ENCODE data around the gene MBOAT7. TPM values are rescaled to one million over a fixed set of nuclear protein-coding genes. Genes with fewer than 3 reads are reported as not detected.
"Not testable (repeated sequence)": the region's sequence is repeated elsewhere in the genome, so short reads cannot be mapped to it uniquely, and the experiment has no call there.

Gene MBOAT7, protein sequence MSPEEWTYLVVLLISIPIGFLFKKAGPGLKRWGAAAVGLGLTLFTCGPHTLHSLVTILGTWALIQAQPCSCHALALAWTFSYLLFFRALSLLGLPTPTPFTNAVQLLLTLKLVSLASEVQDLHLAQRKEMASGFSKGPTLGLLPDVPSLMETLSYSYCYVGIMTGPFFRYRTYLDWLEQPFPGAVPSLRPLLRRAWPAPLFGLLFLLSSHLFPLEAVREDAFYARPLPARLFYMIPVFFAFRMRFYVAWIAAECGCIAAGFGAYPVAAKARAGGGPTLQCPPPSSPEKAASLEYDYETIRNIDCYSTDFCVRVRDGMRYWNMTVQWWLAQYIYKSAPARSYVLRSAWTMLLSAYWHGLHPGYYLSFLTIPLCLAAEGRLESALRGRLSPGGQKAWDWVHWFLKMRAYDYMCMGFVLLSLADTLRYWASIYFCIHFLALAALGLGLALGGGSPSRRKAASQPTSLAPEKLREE
- total RNA-seq = 12.7 TPM
- long read RNA-seq, transcript MBOAT7-201 (8 exons, 2,529 nt) = major isoform, 21 of 46 reads
- long read RNA-seq, transcript MBOAT7-212 (2 exons, 3,039 nt) = minor isoform, 6 of 46 reads
- long read RNA-seq, partial matches to known transcripts = 12 of 46 reads
- long read RNA-seq, other reads (novel, unspliced or antisense) = 6 of 46 reads

DNA sequence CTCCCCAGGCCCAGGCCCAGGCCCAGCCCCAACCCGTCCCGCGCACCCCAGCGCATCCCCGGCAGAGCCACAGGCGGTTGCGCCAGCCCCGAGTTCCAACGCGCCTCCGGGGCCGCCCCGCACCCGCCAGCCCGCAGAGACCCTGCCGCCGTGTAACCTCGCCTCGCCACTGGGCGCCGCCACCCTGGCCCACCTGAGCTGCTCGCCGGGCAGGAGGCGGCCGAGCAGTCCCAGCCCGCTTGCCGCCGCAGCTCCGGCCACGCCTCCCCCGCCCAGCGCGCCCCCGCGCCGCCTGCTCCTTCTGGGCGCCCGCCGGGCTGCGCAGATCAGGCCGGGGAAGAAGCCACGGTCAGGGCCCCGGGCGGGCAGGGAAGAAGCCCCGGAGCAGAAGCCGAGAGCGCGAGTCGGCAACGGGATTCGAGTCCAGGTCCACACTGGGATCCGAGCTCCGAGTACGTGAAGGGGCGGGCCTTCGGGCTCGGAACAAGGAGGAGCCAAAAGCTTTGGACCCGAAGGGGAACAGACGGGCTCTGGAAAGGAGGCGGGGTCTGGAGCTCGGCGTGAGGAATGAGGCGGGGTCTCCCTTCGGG, at the start of gene MBOAT7:
TSS of gene MBOAT7 (minus strand) at position 436 of the 590 bp plus-strand sequence. CDS start 1,072 bp downstream, outside the sequence.
- intact Hi-C loops (cut with DNase I) = no loop called here
- peak; percentile 11 for ATAC-seq (ENCODE audit: poor library complexity)

DNA sequence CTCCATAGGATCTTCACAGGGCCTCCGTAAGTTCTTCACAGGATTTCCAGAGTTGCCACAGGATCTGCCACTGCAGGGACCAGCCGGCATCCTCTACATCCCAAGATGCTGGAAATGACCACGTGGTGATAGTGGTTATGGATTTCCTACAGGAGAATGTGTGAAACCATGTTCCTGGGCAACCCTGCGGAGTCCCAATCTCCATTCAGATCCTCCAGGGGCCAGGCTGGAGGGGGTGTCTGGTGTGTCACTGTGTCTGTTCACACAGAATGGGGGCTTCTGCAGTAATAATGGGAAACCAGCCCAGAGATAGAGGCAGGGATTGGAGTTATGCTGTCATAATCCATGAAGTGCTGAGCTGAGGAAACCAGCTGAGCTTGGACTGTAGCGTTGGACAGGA, 44.6 kb upstream of the MBOAT7 start:
- DNase-seq = no peak
- ATAC-seq (ENCODE audit: poor library complexity) = no peak
- intact Hi-C loops (cut with DNase I) = loop anchor here (5.0 kb wide), 1 partner anchor 62 kb away; the partner anchor contains the start of gene TMC4

More for the DNA sequence above, at the start of gene MBOAT7:
- no peak for DNase-seq

DNA sequence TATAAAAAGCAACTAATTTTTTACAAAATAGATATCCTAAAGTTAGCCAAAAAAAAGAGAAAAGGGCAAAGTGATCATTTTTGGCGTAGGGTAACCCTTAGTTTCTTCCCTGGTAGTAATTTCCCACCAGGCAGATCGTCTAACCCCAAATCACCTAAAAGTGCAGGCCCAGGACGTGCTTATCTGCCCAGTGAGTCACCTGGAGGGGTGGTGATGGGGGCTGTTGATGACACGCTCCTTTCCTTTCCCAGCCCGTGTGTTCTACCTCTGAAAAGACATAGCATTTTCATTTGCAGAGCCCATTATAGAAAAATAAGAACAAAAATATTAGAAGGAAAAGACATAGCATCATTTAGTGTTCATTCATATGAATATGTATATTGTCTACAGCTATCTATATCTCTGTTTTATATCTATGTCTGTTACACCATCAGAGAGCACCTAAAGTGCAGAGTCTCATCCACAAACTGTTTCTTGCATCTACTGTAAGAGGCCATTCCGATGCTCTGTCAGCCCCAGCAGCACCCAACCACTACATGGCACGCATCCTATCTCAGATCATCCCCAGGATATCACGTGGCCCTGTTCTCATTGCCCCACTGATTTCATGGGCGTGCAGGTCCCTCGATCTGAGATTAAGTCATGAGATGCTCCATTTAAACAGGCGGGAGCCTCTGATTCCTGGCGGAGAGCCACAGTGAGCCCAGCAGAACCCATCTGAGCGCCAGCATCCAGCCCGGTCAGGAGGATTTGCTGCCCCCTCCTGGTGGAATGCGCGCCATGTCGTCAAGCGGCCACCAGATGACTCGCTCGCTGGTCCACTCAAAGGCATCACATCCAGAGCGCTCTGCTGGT, 41.9 kb upstream of the MBOAT7 start:
- ATAC-seq (ENCODE audit: poor library complexity) (peak; percentile 97), DNase-seq (peak; percentile 91)
- intact Hi-C loops (cut with DNase I) = loop anchor here (5.0 kb wide), 1 partner anchor 59 kb away; the partner anchor contains the start of gene TMC4

DNA sequence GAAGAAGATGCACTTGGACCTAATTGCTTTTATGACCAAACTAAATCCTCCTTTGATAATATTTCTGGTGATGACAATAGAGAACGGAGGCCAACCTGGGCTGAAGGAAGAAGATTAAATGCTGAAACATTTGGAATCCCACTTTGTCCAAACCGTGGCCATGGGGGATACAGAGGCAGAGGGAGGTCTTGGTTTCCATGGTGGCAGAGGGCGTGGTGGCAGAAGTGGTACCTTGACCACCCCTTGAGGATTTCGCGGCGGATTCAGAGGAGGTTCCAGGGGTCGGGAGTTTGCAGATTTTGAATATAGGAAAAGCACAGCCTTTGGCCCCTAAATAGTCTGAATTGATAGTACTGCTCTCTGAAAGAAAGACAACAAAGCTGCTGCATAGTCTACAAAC, 40.7 kb upstream of the MBOAT7 start:
- ATAC-seq (ENCODE audit: poor library complexity) (no peak), DNase-seq (no peak)
- intact Hi-C loops (cut with DNase I) = loop anchor here (5.0 kb wide), 1 partner anchor 58 kb away; the partner anchor contains the start of gene TMC4

DNA sequence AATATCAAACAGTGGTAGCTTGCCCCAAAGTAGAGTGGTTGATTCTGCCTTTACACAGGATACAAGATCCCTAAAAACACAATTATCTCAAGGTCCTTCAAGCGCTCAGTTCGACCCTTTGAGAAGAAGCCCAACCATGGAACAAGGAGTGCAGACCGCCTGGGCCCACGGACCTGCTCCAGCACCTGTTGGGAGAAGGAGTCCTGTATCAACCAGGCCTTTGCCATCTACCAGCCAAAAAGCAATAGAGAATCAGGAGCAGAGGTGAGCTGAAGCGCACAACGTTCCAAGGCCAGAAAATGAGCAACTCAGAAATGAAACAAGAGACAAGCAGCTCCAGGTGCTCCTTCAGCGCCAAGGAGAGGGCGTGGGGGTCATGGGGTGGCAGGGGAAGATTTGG, 39.8 kb upstream of the MBOAT7 start:
- ATAC-seq (ENCODE audit: poor library complexity) (no peak), DNase-seq (no peak)
- intact Hi-C loops (cut with DNase I) = no loop called here

DNA sequence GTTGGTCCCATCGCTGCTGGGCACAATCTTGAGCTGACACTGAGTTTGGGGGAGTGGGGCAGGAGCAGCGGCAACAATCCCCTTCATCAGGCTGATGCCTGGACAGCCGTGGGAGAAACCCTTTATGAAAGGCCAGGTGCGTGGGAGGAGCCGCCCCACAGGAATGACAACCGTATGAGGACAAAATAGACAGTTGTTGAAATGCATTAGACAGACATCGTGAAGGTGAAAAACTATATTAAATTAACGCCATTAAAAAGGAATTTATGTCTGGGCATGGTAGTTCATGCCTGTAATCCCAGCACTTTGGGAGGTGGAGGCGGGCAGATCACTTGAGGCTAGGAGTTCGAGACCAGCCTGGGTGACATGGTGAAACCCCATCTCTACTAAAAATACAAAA, 35.2 kb upstream of the MBOAT7 start:
- intact Hi-C loops (cut with DNase I); DNase-seq; ATAC-seq (ENCODE audit: poor library complexity): not testable (repeated sequence)

DNA sequence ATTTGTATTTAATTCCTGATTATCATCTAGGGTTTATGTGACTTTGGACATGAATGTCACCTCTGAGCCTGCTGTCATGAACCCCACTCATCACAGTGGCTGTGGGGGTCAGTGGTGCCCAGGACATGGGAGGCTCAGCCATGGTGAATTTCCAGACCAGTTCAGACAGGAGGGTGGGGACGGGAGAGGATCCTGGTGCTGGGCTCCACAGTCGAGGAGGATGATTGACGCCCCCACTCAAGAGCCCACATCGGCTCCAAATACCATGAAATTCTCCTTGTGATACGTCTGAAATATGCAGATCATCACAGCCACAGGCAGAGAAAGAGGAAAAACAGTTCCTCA, 34.5 kb upstream of the MBOAT7 start:
- intact Hi-C loops (cut with DNase I); ATAC-seq (ENCODE audit: poor library complexity); DNase-seq: not testable (repeated sequence)

DNA sequence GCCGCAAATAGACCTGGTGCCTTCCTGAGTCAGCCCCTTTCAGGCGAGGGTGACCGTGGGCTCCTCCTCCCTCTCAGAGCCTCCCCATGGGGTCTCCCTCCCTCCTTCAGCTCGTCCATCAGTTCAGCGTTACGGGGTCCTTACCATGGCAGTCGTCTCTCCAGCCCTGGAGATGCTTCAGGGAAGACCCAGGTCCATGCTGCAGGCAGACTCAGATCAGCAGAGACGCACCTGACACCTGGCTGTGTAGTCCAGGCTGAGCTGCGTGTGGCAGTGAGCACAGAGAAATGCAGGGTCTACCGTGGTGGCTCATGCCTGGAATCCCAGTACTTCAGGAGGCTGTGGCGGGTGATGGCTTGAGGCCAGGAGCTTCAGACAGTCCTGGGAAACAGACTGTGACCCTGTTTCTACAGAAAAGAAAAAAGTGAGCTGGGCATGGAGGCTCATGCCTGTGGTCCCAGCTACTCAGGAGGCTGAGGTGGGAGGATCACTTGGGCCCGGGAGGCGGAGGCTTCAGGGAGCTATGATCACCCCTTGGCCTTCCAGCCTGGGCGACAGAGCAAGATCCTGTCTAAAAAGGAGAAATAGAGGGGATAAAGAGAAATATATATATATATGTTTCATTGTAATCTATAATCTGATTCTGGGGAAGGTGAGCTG, 34.0 kb upstream of the MBOAT7 start:
- DNase-seq; intact Hi-C loops (cut with DNase I): not testable (repeated sequence)
- peak; percentile 13 for ATAC-seq (ENCODE audit: poor library complexity)

DNA sequence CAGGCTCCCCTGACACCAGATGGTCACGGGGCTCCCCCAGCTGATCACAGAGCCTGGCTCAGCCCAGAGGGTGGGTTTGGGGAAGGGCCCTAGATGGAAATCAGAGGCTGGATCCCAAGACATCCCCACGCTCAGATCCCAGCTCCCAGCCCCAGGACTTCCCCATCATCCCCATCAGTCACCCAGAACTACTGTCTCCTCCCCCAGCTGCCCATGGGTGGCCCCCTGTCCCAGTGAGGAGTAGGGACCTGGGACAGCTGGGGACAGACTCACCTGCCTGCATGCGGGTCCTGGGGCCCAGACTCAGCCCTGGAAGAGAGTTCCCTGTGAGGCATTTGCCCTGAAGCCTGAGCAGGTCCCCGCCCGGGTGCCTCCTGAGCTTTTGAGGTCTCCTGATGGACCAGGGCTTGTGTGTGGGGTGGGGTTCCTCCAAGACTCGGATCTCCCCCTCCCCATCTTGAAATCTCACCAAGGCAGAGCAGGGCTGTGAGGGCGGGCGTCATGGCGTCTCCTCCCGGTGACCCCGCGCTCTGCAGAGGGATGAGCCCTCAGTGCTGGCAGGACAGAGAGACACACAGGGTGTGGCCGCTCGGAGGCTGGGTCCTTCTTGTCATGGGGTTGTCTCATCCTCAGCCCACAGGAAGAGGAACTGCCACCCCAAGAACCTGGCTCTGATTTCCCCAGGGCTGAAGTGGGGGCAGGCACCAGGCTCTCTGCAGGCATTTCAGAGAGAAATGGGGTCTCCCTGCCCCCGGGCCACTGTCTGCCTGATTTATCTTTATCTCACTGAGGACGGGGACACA, 33.3 kb upstream of the MBOAT7 start, which contains the start of gene LILRB3:
TSS of gene LILRB3 (minus strand) at position 534 of the 803 bp plus-strand sequence. CDS start at position 503, 31 bp downstream.
- ATAC-seq (ENCODE audit: poor library complexity) (peak; percentile 81), DNase-seq (peak; percentile 78)
- intact Hi-C loops (cut with DNase I) = not testable (repeated sequence)

DNA sequence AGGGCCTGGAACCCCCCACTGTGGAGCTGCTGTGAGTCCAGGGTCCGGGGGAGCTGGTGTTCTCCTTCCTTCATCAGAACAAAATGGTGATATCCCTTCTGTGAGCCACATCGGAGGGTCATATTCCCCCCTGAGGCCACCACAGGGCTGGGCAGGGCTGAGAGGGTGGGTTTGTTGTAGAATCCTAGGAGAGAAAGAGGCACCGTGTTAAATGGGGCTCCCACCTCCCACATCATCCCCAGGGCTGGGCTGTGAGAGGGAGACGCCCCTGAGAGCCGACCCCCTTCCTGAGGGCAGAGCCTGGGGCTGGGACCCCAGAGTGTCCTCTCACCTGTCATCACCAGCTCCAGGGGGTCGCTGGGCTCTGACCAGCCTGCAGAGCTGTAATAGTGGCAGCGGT, 32.6 kb upstream of the MBOAT7 start:
- ATAC-seq (ENCODE audit: poor library complexity); DNase-seq; intact Hi-C loops (cut with DNase I): not testable (repeated sequence)

DNA sequence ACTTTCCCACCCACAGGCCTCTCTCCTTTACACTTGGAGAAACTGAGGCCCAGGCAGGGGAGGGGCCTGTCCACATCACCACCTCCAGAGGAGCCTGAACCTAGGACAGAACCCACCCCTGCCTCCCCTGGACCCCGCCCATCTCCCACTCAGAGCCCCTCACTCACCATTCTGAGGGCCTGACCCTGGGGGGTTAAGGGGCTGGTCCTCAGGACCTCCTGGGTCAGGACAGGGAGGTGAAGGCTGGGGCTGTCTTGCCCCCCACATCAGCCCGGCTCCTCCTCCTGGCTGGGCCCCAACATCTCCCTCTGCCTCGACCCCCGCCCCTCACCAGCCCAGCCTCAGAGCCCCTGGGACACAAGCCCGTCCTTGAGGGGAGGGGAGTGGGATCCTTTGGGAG, 30.3 kb upstream of the MBOAT7 start:
- DNase-seq; ATAC-seq (ENCODE audit: poor library complexity); intact Hi-C loops (cut with DNase I): not testable (repeated sequence)

DNA sequence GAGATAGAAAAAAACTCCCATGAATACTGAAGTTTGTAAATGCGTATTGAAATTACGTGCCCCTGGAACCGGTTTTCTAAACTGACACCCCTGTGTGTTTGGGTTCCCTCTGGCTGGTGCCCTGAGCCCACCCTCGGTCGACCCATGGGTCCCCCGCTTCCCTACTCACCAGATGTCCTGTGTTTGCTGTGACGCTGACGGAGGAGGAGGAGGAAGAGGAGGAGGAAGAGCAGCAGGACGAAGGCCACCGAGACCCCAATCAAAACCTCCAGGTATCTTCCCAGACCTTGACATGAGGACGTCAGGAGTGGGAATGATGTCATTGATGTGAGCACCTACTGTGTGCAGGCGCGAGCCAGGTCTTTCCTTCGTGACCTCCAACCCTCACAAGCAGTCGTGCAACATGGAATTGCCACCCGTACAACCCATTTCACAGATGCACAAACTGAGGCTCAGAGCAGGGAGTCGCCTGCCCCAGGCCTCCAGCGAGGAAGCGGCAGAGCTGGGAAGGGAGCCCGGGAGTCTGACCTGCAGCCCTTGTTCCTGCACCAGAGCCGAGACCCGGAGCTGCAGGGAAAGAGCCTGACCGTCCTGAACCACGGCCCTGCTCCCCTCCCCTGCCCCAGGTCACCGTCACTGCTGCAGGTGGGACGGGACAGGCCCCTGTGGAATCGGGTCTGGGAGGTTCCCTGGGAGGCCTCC, 29.7 kb upstream of the MBOAT7 start:
- ATAC-seq (ENCODE audit: poor library complexity) = no peak
- DNase-seq = no peak
- intact Hi-C loops (cut with DNase I) = no loop called here

DNA sequence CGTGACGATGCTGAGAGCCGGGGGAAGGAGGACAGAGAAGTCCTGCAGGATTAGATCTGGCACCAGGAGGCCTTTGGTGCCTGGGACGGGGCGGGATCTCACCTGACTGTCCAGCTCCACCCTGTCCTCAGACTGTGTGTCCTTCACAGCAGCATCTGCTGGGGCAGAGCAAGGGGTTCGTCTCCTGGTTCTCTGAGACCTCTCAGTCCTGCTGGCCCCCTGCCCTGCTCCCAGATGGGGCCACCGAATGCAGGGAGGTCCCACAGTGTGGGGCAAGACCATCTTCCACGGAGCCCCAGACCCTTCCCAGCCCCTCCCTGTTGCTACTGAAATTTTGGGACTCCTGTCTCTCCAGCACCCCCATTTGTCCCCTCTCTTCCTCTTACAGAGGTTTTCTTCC, 28.9 kb upstream of the MBOAT7 start:
- ATAC-seq (ENCODE audit: poor library complexity) (no peak), DNase-seq (no peak)
- intact Hi-C loops (cut with DNase I) = no loop called here

DNA sequence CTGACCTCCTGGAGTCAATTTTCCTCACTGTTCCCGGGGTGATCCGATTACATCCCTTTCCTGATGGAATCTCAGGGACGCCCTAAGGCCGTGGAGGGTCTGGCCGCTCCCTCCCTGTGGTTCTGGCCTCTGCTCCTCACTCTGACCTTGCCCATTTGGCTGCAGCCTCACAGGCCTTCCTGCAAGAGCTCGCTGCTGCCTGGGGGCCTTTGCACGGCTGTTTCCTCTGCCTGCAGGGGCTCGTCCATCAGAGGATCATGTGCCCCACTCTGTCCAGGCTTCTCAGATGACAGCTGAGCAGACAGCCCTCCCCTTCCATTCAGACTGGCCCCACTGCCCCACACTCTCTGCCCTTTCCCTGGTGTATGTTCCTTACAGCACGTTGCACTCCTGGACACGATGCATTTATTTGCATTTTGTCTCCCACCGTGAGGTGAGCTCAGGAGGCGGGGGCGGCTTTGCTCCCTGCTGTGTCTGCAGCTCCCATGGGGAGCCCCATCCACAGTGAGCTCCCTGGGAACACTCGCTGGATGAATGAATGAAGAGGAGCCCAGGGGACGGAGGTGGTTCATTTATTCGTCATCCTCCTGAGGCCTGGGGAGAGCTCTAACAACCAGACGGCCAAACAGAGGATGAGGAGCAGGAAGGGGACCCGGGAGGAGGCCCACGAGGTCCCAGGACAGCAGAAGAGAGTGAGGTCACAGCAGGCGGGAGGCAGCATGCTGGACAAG, 28.3 kb upstream of the MBOAT7 start:
- ATAC-seq (ENCODE audit: poor library complexity); intact Hi-C loops (cut with DNase I); DNase-seq: not testable (repeated sequence)

DNA sequence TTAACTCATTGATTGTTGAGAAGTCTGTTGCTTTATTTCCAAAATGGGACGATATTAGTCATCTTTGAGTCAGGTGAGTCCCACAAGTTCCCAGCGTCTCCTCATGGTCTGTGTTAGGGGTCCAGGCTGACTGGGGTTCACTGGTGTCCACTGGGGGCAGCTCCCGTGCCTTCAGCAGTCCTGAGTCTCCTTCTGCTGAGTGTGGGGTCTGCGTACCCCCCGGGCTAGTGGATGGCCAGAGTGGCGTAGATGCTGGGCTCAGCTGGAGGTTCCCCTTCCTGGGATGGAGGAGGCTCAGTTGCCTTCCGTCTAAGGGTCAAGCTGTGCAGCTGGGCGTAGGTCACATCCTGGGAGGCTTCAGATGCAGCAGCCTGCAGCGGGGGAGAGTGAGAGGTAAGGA, 27.5 kb upstream of the MBOAT7 start:
- intact Hi-C loops (cut with DNase I) = no loop called here
- ATAC-seq (ENCODE audit: poor library complexity) (no peak), DNase-seq (no peak)

DNA sequence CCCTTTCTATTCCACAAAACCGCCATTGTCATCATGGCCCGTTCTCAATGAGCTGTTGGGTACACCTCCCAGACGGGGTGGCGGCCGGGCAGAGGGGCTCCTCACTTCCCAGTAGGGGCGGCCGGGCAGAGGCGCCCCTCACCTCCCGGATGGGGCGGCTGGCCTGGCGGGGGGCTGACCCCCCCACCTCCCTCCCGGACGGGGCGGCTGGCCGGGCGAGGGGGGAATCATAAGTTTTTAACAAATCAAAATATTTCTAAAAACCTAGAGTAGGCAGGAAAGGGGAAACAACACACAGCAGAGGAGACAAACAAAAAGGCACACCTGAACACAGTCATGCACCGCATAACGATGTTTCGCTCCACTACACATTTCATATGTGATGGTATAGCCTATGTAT, 25.4 kb upstream of the MBOAT7 start:
- intact Hi-C loops (cut with DNase I); ATAC-seq (ENCODE audit: poor library complexity); DNase-seq: not testable (repeated sequence)
